ENCODE results near the gene PLEKHG2.

The PLEKHG2 gene

GRCh38 chr19:39433480-39434079 lies 21.1 kb downstream of the PLEKHG2 start:
- DNase-seq (ENCODE audit: low read depth), result no peak
- H3K4me3 ChIP-seq (ENCODE audit: low read depth, low read length), result peak overlapping the region; percentile 10
- no peak for TF ChIP-seq CTCF (conservative IDR thresholded peaks at IDR 0.05; ENCODE audit: low read depth, low read length)

- peak overlapping the region; percentile 99 for H3K4me3 ChIP-seq (ENCODE audit: low read depth, low read length)
- no peak for TF ChIP-seq CTCF (conservative IDR thresholded peaks at IDR 0.05; ENCODE audit: low read depth, low read length)
- no peak for DNase-seq (ENCODE audit: low read depth)
Measured at GRCh38 chr19:39434123-39435076, 21.9 kb downstream of the PLEKHG2 start.

GRCh38 chr19:39435499-39436349 lies 23.3 kb downstream of the PLEKHG2 start, which contains the start of gene RPS16:
Gene RPS16, minus strand, starts transcription at chr19:39435949. Its CDS starts 54 bp downstream, at chr19:39435895.
- no peak for TF ChIP-seq CTCF (conservative IDR thresholded peaks at IDR 0.05; ENCODE audit: low read depth, low read length)
- H3K4me3 ChIP-seq (ENCODE audit: low read depth, low read length), result peak within 1 kb of the TSS; percentile 99
- peak; percentile 98 for DNase-seq (ENCODE audit: low read depth)

GRCh38 chr19:39436350-39436716 lies 23.9 kb downstream of the PLEKHG2 start:
- TF ChIP-seq CTCF (conservative IDR thresholded peaks at IDR 0.05; ENCODE audit: low read depth, low read length), result no peak
- peak overlapping the region; percentile 56 for H3K4me3 ChIP-seq (ENCODE audit: low read depth, low read length)
- DNase-seq (ENCODE audit: low read depth), result no peak

- H3K4me3 ChIP-seq (ENCODE audit: low read depth, low read length), result no peak overlapping the region
- peak; percentile 50 for DNase-seq (ENCODE audit: low read depth)
- no peak for TF ChIP-seq CTCF (conservative IDR thresholded peaks at IDR 0.05; ENCODE audit: low read depth, low read length)
Measured at GRCh38 chr19:39438270-39438934, 25.9 kb downstream of the PLEKHG2 start.

- peak overlapping the region; percentile 99 for H3K4me3 ChIP-seq (ENCODE audit: low read depth, low read length)
- DNase-seq (ENCODE audit: low read depth), result peak; percentile 41
- TF ChIP-seq CTCF (conservative IDR thresholded peaks at IDR 0.05; ENCODE audit: low read depth, low read length), result no peak
Measured at GRCh38 chr19:39444598-39445195, 32.2 kb downstream of the PLEKHG2 start.

Data from choroid plexus epithelial cell (primary cell).